CD4-positive, alpha-beta T cell (primary cell): ENCODE data around the gene SPTBN1. TPM values are rescaled to one million over a fixed set of nuclear protein-coding genes. Genes with fewer than 3 reads are reported as not detected.

ENCODE experiments used
- ATAC-seq: fragments of 200-7000 bp; cut with Tn5 transposase; one replicate; pipeline ENCODE4 v1.10.0; 2022; ENCODE audit warnings: mild to moderate bottlenecking; ENCODE audit not compliant: poor library complexity
- CTCF ChIA-PET: fragments of 350-600 bp; sonication (Branson Sonifier 250); formaldehyde crosslinking; loops from one replicate; lab custom pipeline; 2021; ENCODE audit warnings: antibody characterized with exemption, inconsistent platforms; lab: Charles Lee
- POLR2A ChIA-PET: fragments of 350-600 bp; sonication (Branson Sonifier 250); formaldehyde crosslinking; loops from one replicate; lab custom pipeline; 2021; ENCODE audit warnings: antibody characterized with exemption, inconsistent platforms; lab: Charles Lee
- DNase-seq, 14 experiments: peaks; one replicate each; pipeline ENCODE4 v3.0.0-alpha.2; 2013 to 2020; ENCODE audit warnings: mixed read lengths in 2 of 14
- H3K27ac ChIP-seq, 2 donors: one replicate each; pipeline versions ENCODE4 v1.5.1 to v1.7.0; 2013; ENCODE audit warnings: low read length in 2 of 2, low read depth in 1 of 2, mild to moderate bottlenecking in 1 of 2
- H3K27me3 ChIP-seq, 2 experiments: 1 replicate in 1 of 2; 2 replicates in 1 of 2; pipeline versions ENCODE4 v1.6.1 to v1.7.0; 2013; ENCODE audit warnings: low read length in 2 of 2, control low read depth in 1 of 2, mild to moderate bottlenecking in 1 of 2, moderate library complexity in 1 of 2; ENCODE audit not compliant: insufficient read depth in 2 of 2, control insufficient read depth in 1 of 2
- H3K36me3 ChIP-seq: one replicate; pipeline ENCODE4 v1.6.1; 2013; ENCODE audit warnings: low read length, control low read depth; ENCODE audit not compliant: insufficient read depth
- H3K4me1 ChIP-seq: one replicate; pipeline ENCODE4 v1.6.1; 2013; ENCODE audit warnings: low read length, control low read depth; ENCODE audit not compliant: insufficient read depth
- H3K4me3 ChIP-seq: one replicate; pipeline ENCODE4 v1.5.1; 2013; ENCODE audit warnings: mild to moderate bottlenecking, low read length, moderate library complexity
- H3K9me3 ChIP-seq, 2 experiments: 1 replicate in 1 of 2; 2 replicates in 1 of 2; pipeline versions ENCODE4 v1.6.1 to v1.7.0; 2013; ENCODE audit warnings: low read length in 2 of 2, mild to moderate bottlenecking in 2 of 2, control low read depth in 1 of 2, moderate library complexity in 1 of 2; ENCODE audit not compliant: control insufficient read depth in 1 of 2, insufficient read depth in 1 of 2
- H3K27ac Mint-ChIP-seq: one replicate; pipeline ENCODE4 v1.8.0; 2020; ENCODE audit warnings: mixed read lengths
- H3K27me3 Mint-ChIP-seq: one replicate; pipeline ENCODE4 v1.8.0; 2021; ENCODE audit warnings: mixed read lengths
- H3K36me3 Mint-ChIP-seq: one replicate; pipeline ENCODE4 v1.8.0; 2021; ENCODE audit warnings: low read depth, mixed read lengths
- H3K4me1 Mint-ChIP-seq: one replicate; pipeline ENCODE4 v1.8.0; 2021; ENCODE audit warnings: low read depth, mixed read lengths
- H3K4me3 Mint-ChIP-seq: one replicate; pipeline ENCODE4 v1.8.0; 2020; ENCODE audit warnings: mild to moderate bottlenecking, mixed read lengths
- H3K9me3 Mint-ChIP-seq: one replicate; pipeline ENCODE4 v1.8.0; 2020; ENCODE audit warnings: mixed read lengths
- intact Hi-C, 2 experiments: fragments of 100-400 bp; cut with DNase I in 1 of 2; cut with micrococcal nuclease in 1 of 2; formaldehyde crosslinking; loops; one replicate each; pipeline versions ENCODE4 v1.15.1 to v1.9.0; 2023 to 2025; cut with DNase I, micrococcal nuclease
- total RNA-seq, 174 experiments: library from RNA in 2 of 174; stranded (reverse) in 2 of 174; gene quantifications; one replicate each; pipeline ENCODE4 v1.2.3 and lab custom pipeline; 2021 to 2026
- TF ChIP-seq, protein P1 (sequence below): fragments of 200-600 bp; IDR thresholded peaks from one replicate; pipeline ENCODE4 v1.8.0; 2022; ENCODE audit warnings: antibody characterized with exemption, mild to moderate bottlenecking

Gene SPTBN1
- total RNA-seq, 2 experiments from 2014 or later: 156 to 166 TPM

DNA sequence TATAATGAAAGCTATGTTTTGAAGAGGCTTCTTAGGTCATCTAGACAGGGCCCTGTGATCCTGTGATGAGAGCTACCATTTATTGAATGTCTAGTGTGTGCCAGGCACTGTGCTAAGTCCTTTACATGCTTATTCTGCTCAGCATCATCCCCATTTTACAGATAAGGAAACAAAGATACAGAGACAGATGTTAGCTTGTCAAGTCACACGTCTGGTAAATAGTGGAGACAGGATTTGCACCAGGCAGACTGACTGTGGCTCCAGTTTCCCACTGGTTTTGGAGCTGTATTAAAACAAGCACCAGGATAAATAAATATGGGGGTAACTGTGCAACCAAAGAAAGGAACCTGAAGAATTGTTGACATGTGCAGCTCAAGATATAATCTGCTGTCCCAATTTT is 248.1 kb downstream of the SPTBN1 start:
- TF ChIP-seq, protein P1, sequence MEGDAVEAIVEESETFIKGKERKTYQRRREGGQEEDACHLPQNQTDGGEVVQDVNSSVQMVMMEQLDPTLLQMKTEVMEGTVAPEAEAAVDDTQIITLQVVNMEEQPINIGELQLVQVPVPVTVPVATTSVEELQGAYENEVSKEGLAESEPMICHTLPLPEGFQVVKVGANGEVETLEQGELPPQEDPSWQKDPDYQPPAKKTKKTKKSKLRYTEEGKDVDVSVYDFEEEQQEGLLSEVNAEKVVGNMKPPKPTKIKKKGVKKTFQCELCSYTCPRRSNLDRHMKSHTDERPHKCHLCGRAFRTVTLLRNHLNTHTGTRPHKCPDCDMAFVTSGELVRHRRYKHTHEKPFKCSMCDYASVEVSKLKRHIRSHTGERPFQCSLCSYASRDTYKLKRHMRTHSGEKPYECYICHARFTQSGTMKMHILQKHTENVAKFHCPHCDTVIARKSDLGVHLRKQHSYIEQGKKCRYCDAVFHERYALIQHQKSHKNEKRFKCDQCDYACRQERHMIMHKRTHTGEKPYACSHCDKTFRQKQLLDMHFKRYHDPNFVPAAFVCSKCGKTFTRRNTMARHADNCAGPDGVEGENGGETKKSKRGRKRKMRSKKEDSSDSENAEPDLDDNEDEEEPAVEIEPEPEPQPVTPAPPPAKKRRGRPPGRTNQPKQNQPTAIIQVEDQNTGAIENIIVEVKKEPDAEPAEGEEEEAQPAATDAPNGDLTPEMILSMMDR: no peak
- H3K27ac Mint-ChIP-seq: no peak overlapping the region
- Histone ChIP-seq H3K27me3 (peaks cover 11 to 17% of the 10 kb centered on the region in 2 experiments), H3K36me3 (no peaks in the 10 kb centered on the region), H3K4me1 (peaks cover 8% of the 10 kb centered on the region), H3K27ac (no peak overlapping the region), H3K4me3 (no peak overlapping the region), H3K9me3 (peaks cover 0 to 8% of the 10 kb centered on the region in 2 experiments)
- ATAC-seq (no peak), DNase-seq (no peak)
- ChIA-PET CTCF (interaction anchor here (0.5 to 4.5 kb wide), 18 partner anchors 10 to 719 kb away, joined by 3 to 43 read pairs (median 3); partner anchors contain the start of gene EML6), POLR2A (interaction anchor here (1.0 to 1.6 kb wide), 7 partner anchors 12 to 597 kb away, joined by 3 to 10 read pairs (median 4); partner anchors contain the start of gene ACYP2)
- H3K9me3 Mint-ChIP-seq: no peaks in the 10 kb centered on the region
- H3K4me1 Mint-ChIP-seq: no peaks in the 10 kb centered on the region
- H3K27me3 Mint-ChIP-seq: peaks cover 13% of the 10 kb centered on the region
- H3K4me3 Mint-ChIP-seq: no peak overlapping the region
- intact Hi-C loops: loop anchor here (1.0 to 10.0 kb wide), 5 partner anchors 182 to 1282 kb away; no protein-coding TSS in a partner anchor
- H3K36me3 Mint-ChIP-seq: no peaks in the 10 kb centered on the region

DNA sequence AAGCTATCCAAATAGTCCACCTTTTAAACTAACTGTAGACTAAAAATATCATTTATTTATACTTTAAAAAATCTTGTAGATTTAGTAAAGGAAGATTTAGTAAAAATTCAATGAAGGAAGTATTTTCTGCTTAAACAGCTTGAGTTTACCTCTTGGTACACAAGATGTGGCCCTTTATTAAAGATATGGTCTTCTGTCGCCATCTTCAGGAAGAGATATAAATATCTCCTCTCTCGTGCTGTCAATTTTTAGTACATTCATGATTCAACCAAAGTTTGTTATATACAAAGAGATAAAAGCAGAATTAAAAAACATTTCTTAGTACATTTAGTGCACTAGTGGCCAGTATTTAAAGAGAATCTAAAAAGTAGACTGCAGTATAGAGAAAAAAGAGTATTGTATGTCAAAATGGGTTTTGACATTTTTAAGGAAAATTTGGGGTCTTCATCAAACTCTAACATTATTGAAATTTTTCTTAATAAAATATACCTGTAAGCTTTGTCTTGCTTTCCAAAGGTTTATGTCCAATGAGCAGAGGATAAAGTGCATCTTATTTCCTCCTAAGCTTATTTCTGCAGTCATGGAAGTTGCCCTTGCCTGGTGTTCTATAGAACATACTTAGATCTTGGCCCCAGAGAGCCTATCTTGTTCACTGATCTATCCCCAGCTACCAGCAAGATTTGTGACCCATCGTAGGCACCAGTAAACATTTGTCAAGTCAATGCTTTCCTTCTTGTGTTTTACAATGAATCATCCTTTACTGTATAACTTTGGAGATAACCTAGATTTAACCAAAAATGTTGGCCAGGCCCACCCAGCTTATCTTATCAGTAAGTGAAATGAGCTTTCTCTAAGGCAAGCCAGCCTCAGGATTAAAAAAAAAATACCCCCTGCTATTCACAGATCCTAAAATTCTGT is 248.8 kb downstream of the SPTBN1 start:
- POLR2A ChIA-PET: interaction anchor here (1.0 to 1.6 kb wide), 7 partner anchors 13 to 598 kb away, joined by 3 to 10 read pairs (median 4); partner anchors contain the start of gene ACYP2
- ATAC-seq (peak; percentile 72), DNase-seq (peak in 3 of 14 experiments; percentile 73 to 78 (median 78))
- H3K4me3 Mint-ChIP-seq: no peak overlapping the region
- H3K9me3 Mint-ChIP-seq: no peaks in the 10 kb centered on the region
- intact Hi-C loops: loop anchor here (1.0 to 10.0 kb wide), 5 partner anchors 183 to 1283 kb away; no protein-coding TSS in a partner anchor
- Histone ChIP-seq H3K27me3 (peaks cover 17 to 23% of the 10 kb centered on the region in 2 experiments), H3K27ac (no peak overlapping the region), H3K4me3 (no peak overlapping the region), H3K9me3 (peaks cover 0 to 8% of the 10 kb centered on the region in 2 experiments), H3K36me3 (no peaks in the 10 kb centered on the region), H3K4me1 (peaks cover 12% of the 10 kb centered on the region)
- no peaks in the 10 kb centered on the region for H3K36me3 Mint-ChIP-seq
- H3K27me3 Mint-ChIP-seq: peaks cover 16% of the 10 kb centered on the region
- CTCF ChIA-PET: interaction anchor here (0.6 to 4.5 kb wide), 19 partner anchors 7 to 720 kb away, joined by 3 to 43 read pairs (median 3); partner anchors contain the start of gene EML6
- H3K27ac Mint-ChIP-seq: no peak overlapping the region
- H3K4me1 Mint-ChIP-seq: no peaks in the 10 kb centered on the region
- TF ChIP-seq, protein P1: peak; percentile 77

DNA sequence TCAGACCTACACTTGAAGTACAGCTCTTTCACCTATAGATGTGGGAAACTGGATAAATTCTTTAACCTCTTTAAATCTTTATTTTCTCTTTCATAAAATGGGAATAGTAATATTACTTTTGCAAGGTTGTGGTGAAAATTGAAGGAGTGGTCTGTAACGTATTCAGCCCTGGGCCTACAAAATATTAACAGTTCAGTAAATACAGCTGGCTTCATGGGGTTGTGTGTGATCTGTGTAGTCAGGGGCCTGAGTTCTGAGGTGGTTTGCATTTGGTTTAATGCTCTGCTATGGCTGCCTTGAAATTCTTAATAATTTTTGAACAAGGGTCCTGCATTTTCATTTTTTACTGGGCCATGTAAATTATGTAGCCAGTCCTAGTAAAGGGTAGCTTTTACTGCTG is 250.5 kb downstream of the SPTBN1 start:
- H3K4me3 Mint-ChIP-seq: no peak overlapping the region
- no peaks in the 10 kb centered on the region for H3K4me1 Mint-ChIP-seq
- no peaks in the 10 kb centered on the region for H3K9me3 Mint-ChIP-seq
- ATAC-seq (no peak), DNase-seq (no peak)
- Histone ChIP-seq H3K27ac (no peak overlapping the region), H3K9me3 (peaks cover 0 to 8% of the 10 kb centered on the region in 2 experiments), H3K4me1 (peaks cover 12% of the 10 kb centered on the region), H3K27me3 (peaks cover 22 to 29% of the 10 kb centered on the region in 2 experiments), H3K4me3 (no peak overlapping the region), H3K36me3 (no peaks in the 10 kb centered on the region)
- TF ChIP-seq, protein P1: no peak
- H3K27ac Mint-ChIP-seq: no peak overlapping the region
- intact Hi-C loops: loop anchor here (10.0 kb wide), 2 partner anchors 502 to 792 kb away; no protein-coding TSS in a partner anchor
- ChIA-PET CTCF (interaction anchor here (4.5 kb wide), 1 partner anchor 182 kb away, joined by 43 read pairs; no protein-coding TSS in a partner anchor), POLR2A (interaction anchor here (0.6 to 2.2 kb wide), 2 partner anchors 16 to 488 kb away, joined by 3 to 7 read pairs; partner anchors contain the start of gene EML6)
- H3K36me3 Mint-ChIP-seq: no peaks in the 10 kb centered on the region
- peaks cover 24% of the 10 kb centered on the region for H3K27me3 Mint-ChIP-seq
